ENCODE results near the gene MMP13.
"Not testable (repeated sequence)": the region's sequence is repeated elsewhere in the genome, so short reads cannot be mapped to it uniquely, and the experiment has no call there.

The MMP13 gene

DNA sequence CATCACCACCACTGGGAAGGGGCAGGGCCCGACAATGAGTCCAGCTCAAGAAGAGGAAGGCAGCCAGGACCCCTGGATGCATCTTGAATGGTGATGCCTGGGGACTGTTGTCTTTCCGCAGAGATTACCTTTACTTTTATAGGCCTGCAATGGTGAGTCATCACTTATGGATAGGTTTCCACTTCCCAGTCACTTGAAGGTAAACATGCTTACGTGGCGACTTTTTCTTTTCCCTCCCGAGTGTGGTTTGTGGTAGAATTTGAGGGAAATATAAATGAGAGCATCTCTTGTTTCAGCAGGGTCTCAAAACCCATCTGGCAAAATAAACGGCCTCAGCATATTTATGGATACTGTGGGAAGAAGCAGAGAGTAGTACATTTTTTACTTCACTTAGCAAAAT is at the start of gene MMP13:
MMP13 (minus strand) TSS at position 109 of the 400 bp plus-strand sequence; CDS start at position 82, 27 bp downstream.
- no peak for DNase-seq

DNA sequence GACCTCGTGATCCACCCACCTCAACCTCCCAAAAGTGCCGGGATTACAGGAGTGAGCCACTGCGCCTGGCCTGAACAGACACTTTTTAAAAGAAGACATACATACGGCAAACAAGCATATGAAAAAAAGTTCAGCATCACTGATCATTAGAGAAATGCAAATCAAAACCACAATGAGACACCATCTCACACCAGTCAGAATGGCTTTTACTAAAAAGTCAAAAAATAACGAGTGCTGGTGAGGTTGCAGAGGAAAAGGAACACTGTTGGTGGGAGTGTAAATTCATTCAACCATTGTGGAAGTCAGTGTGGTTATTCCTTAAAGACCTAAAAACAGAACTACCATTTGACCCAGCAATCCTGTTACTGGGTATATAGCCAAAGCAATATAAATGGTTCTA is 48.7 kb upstream of the MMP13 start:
- not testable (repeated sequence) for DNase-seq

DNA sequence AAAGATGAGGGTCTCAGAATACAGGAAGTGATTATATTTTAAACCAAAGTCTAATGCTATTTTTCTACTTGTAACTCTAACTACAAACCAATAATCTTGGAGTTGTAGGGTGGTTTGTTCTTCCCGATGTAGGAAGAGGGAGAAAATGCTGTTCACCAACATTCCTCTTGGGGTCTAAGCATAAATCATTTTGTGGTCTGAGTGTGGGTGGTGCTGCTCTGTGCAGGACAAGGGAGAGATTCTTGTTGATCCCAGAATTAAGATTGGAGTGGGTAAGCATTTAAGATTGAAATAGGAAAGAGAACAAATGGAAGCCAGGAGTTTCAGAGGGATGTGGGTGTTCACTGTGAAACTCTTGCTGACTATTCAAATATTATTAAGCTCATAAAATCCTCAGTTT is 38.6 kb upstream of the MMP13 start:
- no peak for DNase-seq

GRCh38 chr11:102991776-102992175 is 36.2 kb upstream of the MMP13 start:
- DNase-seq = no peak

DNA sequence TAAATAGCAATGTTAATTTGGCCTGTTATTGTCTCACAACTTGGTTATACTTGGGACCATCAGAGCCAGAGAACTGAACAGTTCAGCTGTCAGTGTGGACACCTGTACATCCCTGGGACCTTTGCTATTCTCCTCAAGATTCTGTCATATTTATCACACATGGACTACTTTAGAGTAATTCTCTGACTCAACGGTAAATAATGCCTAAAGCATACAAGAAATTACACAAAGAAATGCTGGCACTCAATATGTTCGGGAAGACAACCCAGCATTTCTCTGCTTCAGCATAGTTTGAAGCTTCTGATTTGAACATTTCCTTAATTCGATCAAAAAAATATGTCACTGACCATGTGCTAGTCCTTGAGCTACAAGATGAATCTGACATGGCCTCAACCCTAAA is 34.6 kb upstream of the MMP13 start:
- no peak for DNase-seq

DNA sequence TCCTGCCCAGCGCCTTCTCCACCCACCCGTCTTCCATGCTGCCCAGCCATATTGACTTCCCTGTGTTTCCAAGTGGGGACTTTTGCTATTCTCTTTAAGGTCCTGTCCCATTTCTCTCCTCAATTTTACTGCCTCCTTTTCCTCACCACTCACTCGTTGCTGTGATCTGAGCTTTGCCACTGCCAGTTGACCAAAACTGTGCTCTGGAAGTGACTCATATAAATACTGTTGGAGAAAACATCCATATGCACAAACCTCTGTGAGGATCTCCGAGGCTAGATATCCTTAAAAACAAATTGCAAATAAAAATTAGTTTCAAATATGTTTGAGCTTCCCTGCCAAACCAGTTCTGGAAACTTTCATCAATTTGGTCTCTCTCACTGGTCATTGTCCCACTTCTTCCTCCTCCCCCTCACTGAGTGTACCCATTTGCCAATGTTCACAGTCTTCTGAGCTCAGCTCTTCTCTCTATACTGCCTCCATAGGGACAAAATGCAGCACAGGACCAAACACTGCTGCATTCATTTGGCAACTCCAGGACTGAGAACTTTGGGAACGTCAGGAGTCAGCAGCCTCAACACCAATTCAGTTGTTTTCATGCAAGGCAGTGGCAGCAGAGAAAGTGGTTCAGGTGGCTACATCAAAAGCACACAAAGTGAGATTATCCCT is 34.0 kb upstream of the MMP13 start:
- DNase-seq = no peak

DNA sequence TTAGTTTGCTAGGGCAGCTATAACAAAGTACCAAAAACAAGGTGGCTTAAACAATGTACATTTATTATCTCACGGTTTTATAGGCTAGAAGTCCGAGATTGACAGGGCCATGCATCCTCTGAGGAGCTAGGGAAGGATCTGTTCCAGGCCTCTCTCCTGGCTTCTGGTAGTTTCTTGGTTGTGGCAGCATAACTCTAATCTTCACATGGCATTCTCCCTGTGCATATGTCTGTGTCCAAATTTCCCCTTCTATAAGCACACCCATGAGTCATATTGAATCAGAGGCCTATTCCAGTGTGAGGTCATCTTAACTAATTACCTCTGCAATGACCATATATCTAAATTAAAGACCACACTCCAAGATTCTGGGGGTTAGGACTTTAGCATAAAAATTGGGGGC is 31.3 kb upstream of the MMP13 start:
- DNase-seq = no peak

GRCh38 chr11:102985850-102986249 is 30.3 kb upstream of the MMP13 start:
- DNase-seq = no peak

- no peak for DNase-seq
Measured at GRCh38 chr11:102983486-102983885, 28.0 kb upstream of the MMP13 start.

DNA sequence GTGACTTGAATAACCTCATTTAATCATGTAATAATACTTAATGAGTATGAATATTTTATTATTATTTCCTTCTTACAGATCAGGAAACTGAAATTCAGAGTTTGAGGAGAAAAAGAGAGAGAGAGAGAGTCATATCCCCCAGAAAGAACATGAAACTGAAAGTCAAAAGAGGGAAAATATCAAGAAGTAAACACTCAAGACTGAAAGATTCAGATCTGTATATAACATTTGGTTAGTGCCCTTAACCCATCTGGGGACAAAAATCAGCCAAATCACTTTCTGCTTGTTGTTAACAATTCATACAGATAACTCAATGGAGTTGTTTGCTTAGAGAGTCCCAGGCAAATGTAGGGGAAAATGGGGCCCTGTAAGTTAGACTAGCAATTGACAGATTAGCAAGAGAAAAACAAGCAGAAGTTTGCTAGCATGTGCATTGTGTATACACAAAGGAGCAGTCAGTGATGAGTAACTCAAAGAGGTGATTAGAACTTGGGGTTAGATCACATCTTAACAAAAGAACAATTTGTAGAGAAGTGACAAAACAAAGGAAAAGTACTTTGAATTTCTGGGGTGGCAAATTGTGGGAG is 25.9 kb upstream of the MMP13 start:
- DNase-seq = no peak

DNA sequence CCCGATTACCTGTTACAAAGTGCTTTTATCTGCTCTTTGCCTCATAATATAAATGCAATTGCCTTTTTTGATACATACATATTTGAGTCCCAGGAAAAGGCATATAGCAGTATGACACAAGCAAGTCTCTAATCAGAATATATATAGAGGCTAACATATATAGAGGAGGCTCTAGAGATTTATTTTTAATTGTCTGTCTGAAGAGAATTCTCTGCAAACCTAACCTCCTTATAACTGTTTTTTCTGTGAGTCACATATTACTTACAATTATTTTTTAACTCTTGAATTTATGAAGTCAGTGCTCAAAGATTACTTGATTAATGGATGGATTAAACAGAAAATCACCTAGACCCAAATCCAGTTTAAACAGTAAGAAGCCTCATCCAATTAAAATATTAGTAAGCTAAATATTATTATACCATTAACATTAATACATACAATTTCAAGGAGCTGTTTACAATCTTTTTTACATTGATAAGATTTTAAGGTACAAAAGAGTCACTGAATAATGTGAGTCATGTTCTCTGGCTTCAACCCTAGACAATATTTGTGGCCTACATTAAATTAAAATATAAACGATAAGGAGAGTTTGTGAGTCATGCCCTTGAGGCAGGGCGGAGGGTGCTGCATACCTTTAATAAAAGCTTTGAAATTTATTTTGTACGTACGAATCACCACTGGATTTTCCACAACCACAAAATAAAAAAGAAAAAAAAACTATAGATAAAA is 19.2 kb upstream of the MMP13 start:
- no peak for DNase-seq

DNA sequence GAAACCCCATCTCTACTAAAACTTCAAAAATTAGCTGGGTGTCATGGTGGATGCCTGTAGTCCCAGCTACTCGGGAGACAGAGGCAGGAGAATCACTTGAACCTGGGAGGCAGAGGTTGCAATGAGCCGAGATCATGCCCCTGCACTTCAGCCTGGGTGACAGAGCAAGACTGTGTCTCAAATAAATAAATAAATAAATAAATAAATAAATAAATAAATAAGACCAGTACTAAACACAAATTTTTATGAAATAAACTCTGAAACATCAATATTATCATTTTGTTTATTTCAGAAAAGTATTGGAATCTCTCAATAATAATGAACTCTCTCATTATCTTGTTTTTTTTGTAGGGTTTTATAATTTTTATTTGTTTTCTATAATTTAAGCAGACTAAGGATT is 18.2 kb upstream of the MMP13 start:
- DNase-seq = not testable (repeated sequence)

DNA sequence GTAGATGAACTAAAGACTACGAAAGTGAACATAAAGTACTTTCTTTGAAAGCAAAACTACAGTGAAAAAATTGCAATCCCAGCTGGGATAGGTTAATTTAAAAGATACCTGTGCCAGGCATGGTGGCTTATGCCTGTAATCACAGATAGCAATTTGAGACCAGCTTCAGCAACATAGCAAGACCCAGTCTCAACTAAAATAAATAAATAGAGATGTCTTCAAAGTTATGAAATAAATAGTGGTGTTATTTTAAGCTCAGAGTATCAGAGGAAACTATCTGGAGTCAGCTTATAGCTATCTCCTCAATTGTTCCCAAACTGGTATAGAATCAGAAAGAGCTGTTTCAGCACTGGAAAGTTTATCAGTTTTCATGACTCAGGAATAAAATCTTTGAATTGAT is 17.3 kb upstream of the MMP13 start:
- no peak for DNase-seq

- DNase-seq = no peak
Measured at GRCh38 chr11:102971766-102972165, 16.2 kb upstream of the MMP13 start.

DNA sequence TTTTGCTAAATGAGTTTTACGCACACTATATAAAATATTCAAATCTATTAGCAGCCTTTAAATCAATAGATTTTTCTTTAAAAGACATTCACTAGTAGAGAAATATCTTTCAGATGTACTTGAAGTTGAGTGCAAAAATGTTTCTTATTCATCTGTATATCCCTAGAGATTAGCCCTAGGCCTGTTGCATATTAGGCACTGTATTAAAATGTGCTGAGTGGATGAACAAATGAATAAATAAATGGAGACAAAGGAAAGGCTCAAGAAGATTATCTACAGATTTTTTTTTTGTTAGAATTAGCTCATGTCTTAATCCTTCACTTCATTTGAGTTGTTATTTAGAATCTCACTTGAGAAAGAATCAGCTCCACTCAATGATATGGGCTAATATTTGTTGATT is 12.0 kb upstream of the MMP13 start:
- DNase-seq = no peak

GRCh38 chr11:102966011-102966410 is 10.5 kb upstream of the MMP13 start:
- no peak for DNase-seq

DNA sequence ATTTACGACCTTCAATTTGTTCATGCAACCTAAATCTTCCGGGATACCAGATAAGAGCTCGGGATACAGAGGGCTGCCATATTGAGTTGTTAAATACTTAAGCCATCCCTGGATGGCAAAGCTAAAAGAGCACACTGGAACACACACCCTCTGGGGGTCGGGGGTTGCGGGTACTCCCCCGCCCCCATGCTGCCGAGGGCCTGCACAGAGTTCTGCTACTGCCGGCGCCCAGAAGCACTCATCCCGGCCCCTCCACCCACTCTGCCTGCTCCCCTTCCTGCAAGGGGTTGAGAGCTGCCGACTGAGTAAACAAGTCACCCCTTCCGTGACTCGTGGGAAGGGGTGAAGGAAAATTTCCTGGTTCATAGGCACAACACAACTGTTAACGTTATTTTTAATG is 9.3 kb upstream of the MMP13 start:
- DNase-seq = no peak

GRCh38 chr11:102957953-102958352 is 2.4 kb upstream of the MMP13 start:
- DNase-seq = no peak

DNA sequence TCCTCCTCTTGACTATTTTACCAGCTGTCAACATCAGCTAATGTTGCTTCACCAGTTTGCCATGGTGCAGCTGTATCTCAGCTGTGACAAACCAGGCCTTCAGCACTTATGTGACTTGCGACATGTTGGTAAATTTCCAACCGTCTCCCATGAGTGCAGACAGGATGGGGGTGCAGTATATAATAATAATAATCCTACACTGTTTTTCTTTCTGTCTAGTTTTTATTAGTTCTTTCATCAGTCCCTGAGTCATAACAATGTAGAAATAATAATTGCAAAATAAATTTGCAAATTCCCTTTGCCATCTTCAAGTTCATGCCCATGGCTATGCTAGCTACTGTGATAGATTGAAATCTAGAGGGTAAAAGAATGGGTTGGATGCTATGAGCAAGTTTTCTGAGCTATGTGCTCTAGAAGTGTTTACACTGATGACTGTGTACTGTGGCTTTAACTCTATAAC is 4.9 kb downstream of the MMP13 start:
- DNase-seq = no peak

DNA sequence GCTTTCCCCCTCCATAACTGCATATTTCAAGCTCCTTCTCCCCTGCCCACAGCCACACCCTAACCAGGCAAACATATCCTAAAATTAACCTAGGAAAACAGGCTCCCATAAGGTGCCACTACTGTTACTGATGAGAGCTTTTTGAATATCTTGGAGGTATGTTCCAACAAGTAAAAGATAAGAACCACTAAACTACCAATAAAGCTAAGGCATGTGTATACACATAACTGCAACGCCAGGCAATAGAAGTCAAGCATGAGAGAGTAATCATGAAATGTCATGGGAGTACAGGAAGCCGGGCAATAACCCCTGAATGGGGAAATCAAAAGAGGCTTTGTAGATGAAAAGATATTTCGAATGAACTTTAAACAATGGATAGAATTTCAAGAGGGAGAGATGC is 9.3 kb downstream of the MMP13 start:
- DNase-seq = no peak

DNA sequence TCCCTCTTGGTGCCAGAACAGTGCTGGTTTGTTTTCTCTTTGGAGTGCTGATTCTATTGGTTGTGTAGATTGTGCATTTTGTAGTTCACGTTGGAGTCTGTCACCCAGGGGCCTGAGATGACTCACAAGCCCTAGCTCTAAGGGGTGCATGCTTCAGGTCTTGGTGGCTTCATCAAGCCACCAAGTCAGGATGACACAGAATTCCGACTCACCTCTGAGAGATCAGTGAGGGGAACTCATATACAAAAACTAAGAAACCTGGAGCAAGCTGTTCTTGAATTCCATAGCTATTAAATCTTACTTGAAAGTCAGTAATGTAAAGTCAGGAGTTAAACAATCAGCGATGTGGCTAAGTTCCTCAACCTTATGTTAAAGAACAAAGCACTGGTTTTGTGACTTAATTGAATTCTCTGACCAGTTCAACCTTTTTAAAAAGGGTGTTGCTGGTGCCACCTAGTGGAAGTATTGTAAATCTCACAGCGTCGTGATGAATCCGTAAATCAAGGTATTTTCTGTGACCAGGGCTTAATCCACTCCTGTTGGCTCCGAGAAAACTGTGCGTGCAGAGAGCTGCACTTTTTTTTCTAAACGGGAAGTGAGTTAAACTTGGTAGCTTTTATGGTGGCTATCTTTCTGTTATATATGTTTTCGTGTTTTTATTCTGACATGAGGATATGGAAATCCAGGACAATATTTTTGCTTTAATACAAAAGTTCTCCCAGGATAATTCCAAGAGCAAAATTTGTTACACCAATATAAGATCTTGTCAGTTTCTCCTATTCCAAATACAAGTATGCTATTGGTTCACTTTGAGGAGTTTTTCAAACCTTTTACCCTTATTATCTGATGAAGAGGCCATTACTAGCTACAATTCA is 14.6 kb downstream of the MMP13 start:
- no peak for DNase-seq

- DNase-seq = no peak
Measured at GRCh38 chr11:102936864-102937509, 18.5 kb downstream of the MMP13 start.

- DNase-seq = no peak
Measured at GRCh38 chr11:102935514-102935913, 20.0 kb downstream of the MMP13 start.
